Measurements from ENCODE around the gene GDF11.

The GDF11 gene

DNA sequence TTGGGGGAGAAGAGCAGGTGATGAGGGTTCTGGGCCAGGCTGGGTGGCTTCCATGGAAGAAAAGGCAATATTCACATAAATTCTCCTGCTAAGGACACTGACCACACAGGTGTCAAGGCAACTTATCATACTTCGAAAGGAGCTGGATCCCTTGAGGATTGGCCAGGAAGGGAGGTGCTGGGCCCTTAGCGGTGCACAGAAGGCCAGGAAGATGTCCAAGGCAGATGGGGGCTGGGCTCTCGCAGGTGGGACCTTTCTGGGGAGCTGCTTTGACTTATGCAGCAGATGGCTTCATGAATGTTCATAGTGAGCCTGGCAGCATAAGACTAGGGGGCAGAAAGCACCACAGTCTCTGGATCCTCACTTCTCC, 18.0 kb upstream of the GDF11 start:
- no peak for DNase-seq

GRCh38 chr12:55725556-55725955, 17.4 kb upstream of the GDF11 start:
- DNase-seq, result no peak

GRCh38 chr12:55726971-55727370, 16.0 kb upstream of the GDF11 start:
- no peak for DNase-seq

- no peak for DNase-seq
These were observed 15.2 kb upstream of the GDF11 start for GRCh38 chr12:55727643-55728185.

DNA sequence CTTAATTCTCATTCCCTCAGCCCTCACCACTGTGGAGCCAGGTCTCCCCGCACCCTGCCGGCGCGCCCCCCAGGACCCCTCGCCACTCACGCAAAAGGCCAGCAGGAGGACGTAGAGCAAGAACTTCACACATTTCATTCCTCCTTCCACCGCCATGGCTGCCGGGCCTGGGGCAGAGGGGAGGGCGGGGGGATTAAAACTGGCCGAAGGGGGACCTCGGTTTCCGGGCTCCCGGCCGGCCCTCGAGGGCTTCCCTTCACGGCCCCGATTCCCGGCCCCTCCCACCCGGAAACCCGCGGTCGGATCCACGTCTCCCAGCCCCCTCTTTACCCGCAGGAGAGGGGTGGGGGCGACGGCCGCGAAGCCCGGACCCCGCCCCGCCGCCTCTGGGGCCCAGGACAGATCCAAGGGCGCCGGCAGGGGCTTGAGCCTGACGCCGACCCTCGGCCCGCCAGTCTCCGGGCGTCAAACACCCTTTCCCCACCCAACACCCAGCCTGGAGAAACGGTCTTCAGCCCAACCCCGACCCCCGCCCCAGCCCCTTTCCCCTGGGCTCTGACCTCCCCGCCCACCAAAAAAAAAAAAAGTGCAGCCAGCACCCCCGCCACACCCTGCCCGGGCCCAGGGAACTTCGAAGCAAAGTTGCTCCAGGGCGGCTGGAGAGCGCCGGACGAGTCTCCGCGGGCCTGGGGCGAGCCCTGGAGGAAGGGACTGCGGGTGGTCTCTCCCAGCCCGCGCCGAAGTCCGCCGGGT, 14.6 kb upstream of the GDF11 start:
- DNase-seq, result no peak

DNA sequence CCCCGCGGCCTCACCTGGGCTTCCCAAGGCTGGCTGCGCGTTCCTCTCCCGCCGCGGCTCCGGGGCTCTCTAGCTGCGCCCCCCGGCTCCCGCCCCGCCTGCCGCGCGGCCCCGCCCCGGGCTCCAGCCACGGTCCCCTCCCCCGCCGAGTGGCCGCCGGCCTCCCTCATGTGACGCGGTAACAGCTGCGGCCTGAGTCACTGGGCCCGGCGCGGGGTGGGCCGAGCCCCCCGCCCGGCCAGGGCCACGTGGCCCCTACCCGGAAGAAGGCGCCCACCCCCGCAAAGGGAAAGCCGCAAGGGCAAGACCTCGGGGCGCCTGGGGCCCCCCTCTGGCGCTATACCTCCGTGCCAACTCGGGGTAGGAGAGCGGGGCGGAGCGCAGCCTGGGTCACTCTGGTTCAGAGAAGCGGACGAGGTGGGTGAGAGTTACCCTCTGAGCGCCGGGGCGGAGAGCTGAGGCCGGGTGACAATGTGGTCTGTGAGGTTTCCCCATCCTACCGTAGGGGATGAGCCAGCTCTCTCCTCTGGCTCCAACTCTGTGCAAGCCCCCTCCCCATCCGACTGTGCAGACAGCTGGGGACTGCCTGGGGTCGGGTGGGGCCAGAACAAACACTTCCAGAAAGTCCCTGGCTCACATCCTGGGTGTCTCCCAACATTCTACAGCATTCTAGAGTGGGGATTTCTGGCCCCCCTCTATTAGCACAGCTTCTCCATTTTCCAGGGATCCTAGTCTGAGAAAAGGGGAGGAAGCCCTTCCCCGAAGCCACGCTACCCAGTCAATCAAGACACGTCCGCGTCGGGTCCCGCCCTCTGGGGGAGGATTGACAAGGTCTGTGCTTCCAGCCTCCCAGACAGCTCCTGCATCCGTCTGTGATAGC, 13.7 kb upstream of the GDF11 start, which contains the start of gene CD63:
Gene CD63 (minus strand): TSS at position 71 of the 880 bp plus-strand sequence. CDS start 668 bp downstream, outside the sequence.
- peak; percentile 13 for DNase-seq

- no peak for DNase-seq
These were observed 12.8 kb upstream of the GDF11 start for GRCh38 chr12:55729819-55730818.

- DNase-seq, result no peak
These were observed 10.6 kb upstream of the GDF11 start for GRCh38 chr12:55732288-55732687.

- DNase-seq, result no peak
These were observed 9.8 kb upstream of the GDF11 start for GRCh38 chr12:55733021-55733555.

GRCh38 chr12:55733858-55734257, 9.1 kb upstream of the GDF11 start:
- no peak for DNase-seq

DNA sequence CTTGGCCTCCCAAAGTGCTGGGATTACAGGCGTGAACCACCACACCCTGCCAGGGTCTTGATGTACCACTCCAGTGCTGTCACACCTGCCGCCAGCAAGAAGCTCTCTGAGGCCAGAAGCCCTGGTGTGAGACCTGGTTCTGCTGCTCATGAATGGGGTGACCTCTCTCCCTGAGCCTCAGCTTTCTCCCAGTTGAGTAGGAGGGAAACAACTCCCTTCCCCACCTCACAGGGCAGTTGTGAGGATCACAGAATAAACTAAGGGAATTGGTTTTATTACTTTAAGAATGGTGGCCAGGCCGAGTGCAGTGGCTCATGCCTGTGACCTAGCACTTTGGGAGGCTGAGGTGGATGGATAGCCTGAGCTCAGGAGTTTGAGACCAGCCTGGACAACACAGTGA, 8.3 kb upstream of the GDF11 start:
- DNase-seq, result no peak

DNA sequence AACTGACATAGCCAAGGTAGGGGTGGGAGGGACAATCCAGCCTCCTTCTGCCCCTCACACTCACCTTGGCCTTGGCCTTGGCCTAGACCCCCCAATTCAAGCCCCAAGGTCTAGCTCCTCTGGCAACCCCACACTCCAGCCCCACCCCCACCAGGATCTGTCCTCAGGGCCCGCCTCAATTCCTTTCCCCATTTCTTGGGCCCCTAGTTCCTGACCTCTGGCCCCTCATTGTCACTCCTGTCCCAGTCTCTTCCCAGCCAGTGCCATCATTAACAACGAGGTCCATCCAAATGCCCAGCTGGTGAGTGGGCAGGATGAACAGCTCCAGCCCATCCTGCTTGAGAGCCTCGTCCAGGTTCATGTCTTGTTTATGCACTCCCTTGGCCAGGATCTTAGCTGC, 6.8 kb upstream of the GDF11 start:
- no peak for DNase-seq

GRCh38 chr12:55736780-55737580, 5.9 kb upstream of the GDF11 start:
- DNase-seq, result peak; percentile 31

DNA sequence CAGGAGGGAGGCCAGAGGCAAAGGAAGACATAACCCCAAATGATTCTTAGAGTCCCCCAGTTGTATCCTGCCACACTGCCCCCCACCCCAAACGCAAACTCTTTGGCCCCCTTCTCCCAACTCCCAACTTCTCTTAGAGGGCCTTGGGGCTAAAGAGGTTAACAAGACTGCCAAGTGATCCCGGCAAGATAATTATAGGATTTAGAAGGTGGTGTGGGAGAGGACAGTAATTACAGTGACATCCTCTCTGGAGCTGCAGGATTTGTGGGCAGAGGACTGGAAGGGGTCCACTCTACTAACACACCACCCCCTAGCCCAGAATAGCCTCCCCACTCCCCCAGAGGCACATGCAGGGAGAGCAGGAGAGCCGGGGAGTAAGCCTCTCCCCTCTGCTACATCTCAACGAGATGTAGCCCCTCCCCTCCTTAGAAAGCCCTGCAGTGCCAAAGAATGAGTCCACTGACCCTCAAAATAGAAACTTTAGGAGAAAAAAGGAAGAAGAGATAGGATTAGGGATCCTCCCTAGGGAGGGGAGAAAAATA, 5.3 kb upstream of the GDF11 start:
- DNase-seq, result no peak

DNA sequence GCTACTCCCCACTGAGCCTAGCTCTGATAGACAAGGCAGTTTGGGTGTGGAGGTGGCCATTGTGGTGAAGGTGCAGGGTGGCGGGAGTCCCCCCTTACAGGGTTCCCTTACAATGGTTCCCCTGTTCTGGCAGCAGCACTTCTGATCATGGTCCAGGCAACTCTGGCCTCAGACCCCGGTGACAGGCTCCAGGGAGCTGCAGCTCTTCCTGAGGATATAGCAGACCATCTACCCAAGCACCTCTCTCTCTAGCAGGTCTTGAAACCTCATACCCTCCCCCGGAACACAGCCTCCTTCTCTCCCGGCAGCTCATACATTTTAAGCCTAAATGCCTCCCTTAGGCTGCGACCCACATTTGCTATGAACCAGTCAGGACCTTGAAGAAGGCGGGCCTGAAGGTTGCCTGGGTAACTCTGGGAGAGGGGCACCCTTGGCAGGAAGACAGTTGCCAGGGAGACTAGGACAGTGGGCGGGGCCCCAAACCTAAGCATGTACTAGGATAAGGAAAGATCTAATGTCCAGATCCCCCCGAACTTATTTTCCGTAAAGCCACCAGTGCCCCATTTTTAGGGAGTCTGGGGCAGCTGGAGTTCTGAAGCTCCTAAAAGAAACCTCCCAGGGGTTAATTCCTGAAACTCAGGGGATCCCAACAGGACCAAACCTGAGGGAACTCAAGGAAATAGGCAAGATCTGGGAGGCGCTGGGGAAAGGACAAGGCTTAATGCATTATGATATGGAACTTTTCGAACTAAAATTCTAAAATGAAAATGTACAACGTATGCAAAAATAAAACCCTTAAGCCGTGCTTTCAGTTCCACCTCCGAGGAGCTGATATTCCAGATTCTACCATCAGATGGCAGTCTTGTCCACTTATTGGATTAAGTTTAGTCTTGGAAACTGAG, 4.5 kb upstream of the GDF11 start:
- DNase-seq, result peak; percentile 70

GRCh38 chr12:55739025-55739378, 3.9 kb upstream of the GDF11 start:
- DNase-seq, result no peak

GRCh38 chr12:55741931-55742680, 816 bp upstream of the GDF11 start:
- DNase-seq, result no peak

GRCh38 chr12:55743406-55744339, 751 bp downstream of the GDF11 start:
- DNase-seq, result no peak

Measured in NCI-H2029 treated with DMSO at 0.1 percent for 48 hours (cell line).